Activated CD8-positive, alpha-beta T cell treated with anti-CD3 and anti-CD28 coated beads, Interleukin-2, amount 10 ng/mL, durations not matched to agents 7 days and 5 days (primary cell): ENCODE measurements around the gene FBXW5. TPM values are rescaled to one million over a fixed set of nuclear protein-coding genes. Genes with fewer than 3 reads are reported as not detected.

Experiments
- ATAC-seq: fragments of 150-1000 bp; cut with Tn5 transposase; one replicate; pipeline ENCODE4 v1.10.0; 2021; ENCODE audit warnings: moderate library complexity
- CTCF ChIA-PET: fragments of 350-600 bp; sonication (Branson Sonifier 250); formaldehyde crosslinking; loops from one replicate; lab custom pipeline; 2021; ENCODE audit warnings: antibody characterized with exemption; lab: Charles Lee
- POLR2A ChIA-PET: fragments of 350-600 bp; sonication (Branson Sonifier 250); formaldehyde crosslinking; loops from one replicate; lab custom pipeline; 2021; ENCODE audit warnings: antibody characterized with exemption; lab: Charles Lee
- DNase-seq: peaks from one replicate; pipeline ENCODE4 v3.0.0-alpha.2; 2020
- H3K27ac Mint-ChIP-seq: one replicate; pipeline ENCODE4 v1.8.0; 2021; ENCODE audit warnings: mild to moderate bottlenecking, mixed read lengths
- H3K27me3 Mint-ChIP-seq: one replicate; pipeline ENCODE4 v1.8.0; 2021; ENCODE audit warnings: low read depth, mixed read lengths
- H3K36me3 Mint-ChIP-seq: one replicate; pipeline ENCODE4 v1.8.0; 2021; ENCODE audit warnings: low read depth, mixed read lengths
- H3K4me1 Mint-ChIP-seq: one replicate; pipeline ENCODE4 v1.8.0; 2021; ENCODE audit warnings: low read depth, mixed read lengths
- H3K4me3 Mint-ChIP-seq: one replicate; pipeline ENCODE4 v1.8.0; 2021; ENCODE audit warnings: mild to moderate bottlenecking, mixed read lengths
- H3K9me3 Mint-ChIP-seq: one replicate; pipeline ENCODE4 v1.8.0; 2022; ENCODE audit warnings: mixed read lengths; ENCODE audit not compliant: insufficient read depth
- total RNA-seq, 2 experiments: library from RNA; stranded (reverse); gene quantifications; one replicate each; pipeline ENCODE4 v1.2.3, GENCODE V29; 2021

The FBXW5 gene, protein sequence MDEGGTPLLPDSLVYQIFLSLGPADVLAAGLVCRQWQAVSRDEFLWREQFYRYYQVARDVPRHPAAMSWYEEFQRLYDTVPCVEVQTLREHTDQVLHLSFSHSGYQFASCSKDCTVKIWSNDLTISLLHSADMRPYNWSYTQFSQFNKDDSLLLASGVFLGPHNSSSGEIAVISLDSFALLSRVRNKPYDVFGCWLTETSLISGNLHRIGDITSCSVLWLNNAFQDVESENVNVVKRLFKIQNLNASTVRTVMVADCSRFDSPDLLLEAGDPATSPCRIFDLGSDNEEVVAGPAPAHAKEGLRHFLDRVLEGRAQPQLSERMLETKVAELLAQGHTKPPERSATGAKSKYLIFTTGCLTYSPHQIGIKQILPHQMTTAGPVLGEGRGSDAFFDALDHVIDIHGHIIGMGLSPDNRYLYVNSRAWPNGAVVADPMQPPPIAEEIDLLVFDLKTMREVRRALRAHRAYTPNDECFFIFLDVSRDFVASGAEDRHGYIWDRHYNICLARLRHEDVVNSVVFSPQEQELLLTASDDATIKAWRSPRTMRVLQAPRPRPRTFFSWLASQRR
- total RNA-seq: 100 to 1,000 TPM; 103 to 104 TPM

DNA sequence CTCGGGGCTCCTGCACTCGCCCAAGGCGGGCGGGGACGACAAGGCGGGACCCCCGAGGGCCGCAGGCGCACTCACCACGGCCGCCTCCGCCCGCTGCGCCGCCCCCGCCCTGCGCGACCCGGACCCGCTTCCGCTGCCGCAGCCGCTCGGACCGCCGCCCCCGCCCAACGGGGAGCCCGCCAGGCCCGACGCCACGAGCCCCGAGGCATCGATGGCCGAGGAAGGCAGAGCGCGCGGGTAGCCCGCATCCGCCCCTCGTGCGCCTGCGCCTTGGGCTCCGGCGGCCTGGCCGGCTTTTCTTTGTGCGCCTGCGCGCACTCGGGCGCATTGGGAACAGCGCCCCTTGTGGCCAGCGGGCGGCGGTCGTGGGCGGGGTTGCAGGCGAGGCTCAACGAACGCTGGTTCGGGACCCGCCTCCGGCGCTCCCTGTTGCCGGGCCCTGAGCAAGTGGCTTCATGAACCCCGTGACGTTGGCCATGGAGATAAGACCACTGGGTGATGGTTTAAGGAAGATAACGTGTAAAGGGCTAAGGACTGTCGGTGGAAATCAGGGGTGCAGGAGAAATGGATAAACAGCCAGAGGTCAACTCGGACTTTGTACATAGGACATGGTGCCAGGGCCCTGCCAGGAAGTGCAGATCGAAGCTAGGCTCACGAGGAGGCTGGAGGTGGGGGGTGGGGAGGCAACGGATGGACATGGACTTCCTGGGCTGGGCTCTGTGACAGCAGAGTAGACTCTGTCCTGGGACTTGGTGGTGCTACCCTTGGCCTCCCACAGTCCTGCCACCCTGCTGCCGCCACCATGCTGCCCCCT lies at the start of gene FBXW5, which contains the start of gene C8G:
Gene FBXW5, minus strand, starts transcription at position 220 of the 814 bp plus-strand sequence. CDS start 655 bp downstream, outside the sequence.
Gene C8G, plus strand, starts transcription at position 725 of the 814 bp plus-strand sequence. Its CDS starts 78 bp downstream, at position 803.
- Mint-ChIP-seq H3K27ac (peak within 1 kb of the TSS; percentile 91), H3K27me3 (no peaks in the 10 kb centered on the region), H3K4me1 (peaks cover 21% of the 10 kb centered on the region), H3K9me3 (no peaks in the 10 kb centered on the region), H3K4me3 (peak within 1 kb of the TSS; percentile 79), H3K36me3 (peaks cover 21% of the 10 kb centered on the region)
- CTCF ChIA-PET: interaction anchor here (0.8 to 5.5 kb wide), 7 partner anchors 56 to 156 kb away, joined by 3 to 146 read pairs (median 4); partner anchors contain the start of genes AJM1 and NPDC1
- ATAC-seq: peak; percentile 77
- peak; percentile 95 for DNase-seq
- POLR2A ChIA-PET: interaction anchor here (0.6 to 1.0 kb wide), 3 partner anchors 25 to 243 kb away, joined by 3 read pairs; partner anchors contain the start of gene ABCA2

DNA sequence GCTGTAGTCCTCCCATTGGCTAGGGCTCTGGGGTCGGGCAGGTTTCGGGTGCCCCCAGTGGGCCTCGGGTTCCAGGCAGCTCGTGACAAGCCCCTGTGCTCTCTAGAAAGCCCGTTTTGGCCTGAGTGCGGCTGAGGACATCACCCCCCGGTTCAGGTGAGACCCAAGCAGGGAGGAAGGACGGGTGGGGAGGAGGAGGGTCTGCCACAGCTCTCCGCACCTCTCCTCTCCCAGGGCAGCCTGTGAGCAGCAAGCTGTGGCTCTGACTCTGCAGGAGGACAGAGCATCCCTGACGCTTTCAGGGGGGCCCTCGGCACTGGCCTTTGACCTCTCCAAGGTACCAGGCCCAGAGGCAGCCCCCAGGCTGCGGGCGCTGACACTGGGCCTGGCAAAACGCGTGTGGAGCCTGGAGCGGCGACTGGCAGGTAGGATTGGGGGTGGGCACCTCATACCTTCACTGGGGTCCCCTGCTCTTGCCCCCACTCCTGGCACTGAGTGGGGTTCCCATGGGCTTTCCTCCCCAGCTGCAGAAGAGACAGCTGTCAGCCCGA lies 48.4 kb upstream of the FBXW5 start:
- Mint-ChIP-seq H3K27ac (peak overlapping the region; percentile 87), H3K9me3 (no peaks in the 10 kb centered on the region), H3K27me3 (peaks cover 12% of the 10 kb centered on the region), H3K4me1 (peaks cover 44% of the 10 kb centered on the region), H3K36me3 (peaks cover 10% of the 10 kb centered on the region), H3K4me3 (peak overlapping the region; percentile 84)
- ChIA-PET CTCF (interaction anchor here (0.7 to 4.2 kb wide), 11 partner anchors 12 to 150 kb away, joined by 3 to 40 read pairs (median 5); partner anchors contain the start of genes ABCA2 and AJM1), POLR2A (interaction anchor here (0.6 to 1.9 kb wide), 5 partner anchors 11 to 476 kb away, joined by 3 to 7 read pairs (median 4); no protein-coding TSS in a partner anchor)
- no peak for DNase-seq
- no peak for ATAC-seq

DNA sequence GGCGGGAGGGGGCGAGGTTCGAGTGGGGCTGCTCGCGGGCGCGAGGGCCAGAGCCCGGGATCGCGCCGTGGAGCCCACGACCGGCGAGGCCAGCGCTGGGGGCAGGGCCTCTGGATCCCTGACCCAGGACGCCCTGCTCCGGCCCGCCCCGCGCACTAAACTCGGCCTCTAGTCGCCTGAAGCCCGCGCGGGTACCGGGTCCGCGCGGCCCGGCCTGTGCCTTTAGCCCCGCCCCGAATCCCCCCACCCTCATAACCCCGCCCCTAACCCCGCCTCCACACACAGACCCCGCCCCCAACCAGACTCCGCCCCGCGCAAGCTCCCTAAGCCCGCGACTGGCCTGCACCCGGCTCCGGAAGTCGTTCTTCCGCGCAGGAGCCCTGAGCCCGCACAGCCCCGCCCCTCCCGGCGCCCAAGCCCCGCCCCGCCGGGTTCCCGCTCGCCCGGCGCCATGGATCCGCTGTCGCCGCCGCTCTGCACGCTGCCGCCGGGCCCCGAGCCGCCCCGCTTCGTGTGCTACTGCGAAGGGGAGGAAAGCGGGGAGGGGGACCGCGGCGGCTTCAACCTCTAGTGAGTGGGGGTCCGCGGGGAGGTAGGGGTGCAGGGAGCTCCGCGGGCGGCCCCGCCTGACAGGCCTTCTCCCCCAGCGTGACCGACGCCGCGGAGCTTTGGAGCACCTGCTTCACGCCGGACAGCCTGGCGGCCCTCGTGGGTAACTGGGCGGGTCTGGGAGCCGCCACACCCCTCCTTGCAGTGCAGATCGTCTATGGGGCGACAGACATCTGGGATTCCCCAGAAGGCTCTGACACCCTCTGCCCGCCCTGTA lies 47.7 kb upstream of the FBXW5 start, which contains the start of gene PAXX:
Gene PAXX, plus strand, starts transcription at position 430 of the 826 bp plus-strand sequence. Its CDS starts 22 bp downstream, at position 452.
- POLR2A ChIA-PET: interaction anchor here (0.6 to 1.9 kb wide), 11 partner anchors 8 to 475 kb away, joined by 3 to 10 read pairs (median 4); no protein-coding TSS in a partner anchor
- H3K36me3 Mint-ChIP-seq: peaks cover 10% of the 10 kb centered on the region
- peak; percentile 96 for DNase-seq
- ATAC-seq: peak; percentile 87
- CTCF ChIA-PET: interaction anchor here (0.6 to 4.2 kb wide), 12 partner anchors 8 to 265 kb away, joined by 3 to 40 read pairs (median 5); partner anchors contain the start of genes ABCA2 and AJM1
- H3K9me3 Mint-ChIP-seq: no peaks in the 10 kb centered on the region
- H3K27me3 Mint-ChIP-seq: peaks cover 15% of the 10 kb centered on the region
- peaks cover 37% of the 10 kb centered on the region for H3K4me1 Mint-ChIP-seq
- H3K4me3 Mint-ChIP-seq: peak within 1 kb of the TSS; percentile 84
- peak within 1 kb of the TSS; percentile 87 for H3K27ac Mint-ChIP-seq

DNA sequence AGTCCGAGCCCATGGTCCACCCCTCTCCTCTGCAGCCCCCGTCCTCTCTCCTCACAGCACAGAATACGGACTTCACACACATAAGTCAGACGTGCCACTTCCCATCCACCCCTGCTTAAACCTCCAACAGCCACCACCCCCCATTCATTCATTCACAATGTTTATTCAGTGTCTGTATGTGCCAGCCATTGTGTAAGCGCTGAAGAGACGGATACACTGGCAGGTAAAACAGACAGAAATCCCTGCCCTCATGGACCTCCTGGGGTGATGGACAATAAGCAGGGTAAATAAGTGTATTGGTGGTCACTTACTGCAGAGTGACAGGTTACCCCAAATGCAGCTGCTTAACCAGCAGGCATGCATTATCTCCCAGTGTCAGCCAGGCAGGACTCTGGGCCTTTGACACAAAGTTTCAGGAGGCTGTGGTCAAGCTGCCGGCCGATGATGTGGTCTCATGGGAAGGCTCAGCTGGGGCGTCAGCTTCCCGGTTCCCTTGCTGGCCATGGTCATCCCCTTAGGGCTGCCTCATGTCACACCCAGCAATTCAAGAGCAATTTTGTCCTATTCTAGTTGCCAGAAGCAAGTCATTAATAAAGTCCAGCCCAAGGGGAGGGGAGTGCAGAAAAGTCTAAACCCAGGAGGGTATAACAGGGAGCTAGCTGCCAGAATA lies 45.8 kb upstream of the FBXW5 start:
- Mint-ChIP-seq H3K9me3 (no peaks in the 10 kb centered on the region), H3K27me3 (peaks cover 22% of the 10 kb centered on the region), H3K36me3 (peaks cover 10% of the 10 kb centered on the region), H3K4me1 (peaks cover 22% of the 10 kb centered on the region), H3K27ac (peak overlapping the region; percentile 3), H3K4me3 (peak overlapping the region; percentile 12)
- ChIA-PET CTCF (interaction anchor here (0.7 to 4.2 kb wide), 4 partner anchors 10 to 261 kb away, joined by 3 to 40 read pairs (median 10); partner anchors contain the start of gene ABCA2), POLR2A (interaction anchor here (1.5 kb wide), 1 partner anchor 96 kb away, joined by 3 read pairs; no protein-coding TSS in a partner anchor)
- ATAC-seq: no peak
- DNase-seq: no peak

DNA sequence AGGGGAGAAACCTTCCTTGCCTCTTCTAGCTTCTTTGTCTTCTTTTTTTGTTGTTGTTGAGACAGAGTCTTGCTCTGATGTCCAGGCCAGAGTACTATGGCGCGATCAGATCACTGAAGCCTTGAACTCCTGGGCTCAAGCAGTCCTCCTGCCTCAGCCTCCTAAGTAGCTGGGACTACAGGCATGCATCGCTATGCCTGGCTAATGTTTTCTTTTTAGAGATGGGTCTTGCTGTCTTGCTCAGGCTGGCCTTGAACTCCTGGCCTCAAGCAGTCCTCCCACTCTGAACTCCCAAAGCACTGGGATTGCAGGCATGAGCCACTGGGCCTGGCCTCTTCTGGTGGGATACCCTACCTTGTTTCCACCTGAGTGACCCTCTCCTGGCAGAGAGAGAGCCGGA lies 44.3 kb upstream of the FBXW5 start:
- POLR2A ChIA-PET: interaction anchor here (0.8 kb wide), 1 partner anchor 37 kb away, joined by 3 read pairs; no protein-coding TSS in a partner anchor

DNA sequence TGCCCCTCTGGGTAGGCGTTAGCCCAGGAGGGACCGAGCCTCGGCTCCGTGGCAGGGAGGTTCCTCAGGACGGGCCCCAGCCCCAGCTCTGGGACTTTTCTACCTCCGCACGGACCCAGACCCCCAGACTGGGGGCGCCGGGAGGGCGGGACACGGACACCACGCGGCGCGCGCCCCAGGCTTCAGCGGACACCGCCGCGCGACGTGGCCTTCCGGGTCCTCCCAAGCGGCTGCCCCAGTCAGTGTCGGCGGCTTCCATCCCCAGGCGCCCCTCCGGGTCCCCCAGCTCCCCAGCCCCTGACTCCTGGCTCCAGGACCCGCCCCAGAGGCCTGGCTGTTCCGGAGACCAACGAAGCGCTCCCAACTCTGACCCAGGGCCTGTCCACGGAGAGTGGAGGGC lies 41.3 kb upstream of the FBXW5 start:
- peaks cover 2% of the 10 kb centered on the region for H3K4me1 Mint-ChIP-seq
- no peak overlapping the region for H3K27ac Mint-ChIP-seq
- peaks cover 35% of the 10 kb centered on the region for H3K27me3 Mint-ChIP-seq
- no peak overlapping the region for H3K4me3 Mint-ChIP-seq
- no peaks in the 10 kb centered on the region for H3K36me3 Mint-ChIP-seq
- ChIA-PET CTCF (no interaction called here), POLR2A (no interaction called here)
- ATAC-seq (no peak), DNase-seq (no peak)
- H3K9me3 Mint-ChIP-seq: no peaks in the 10 kb centered on the region

More for the DNA sequence above, 44.3 kb upstream of the FBXW5 start:
- CTCF ChIA-PET: interaction anchor here (1.0 to 2.2 kb wide), 3 partner anchors 46 to 146 kb away, joined by 3 to 7 read pairs (median 6); partner anchors contain the start of gene AJM1
- H3K9me3 Mint-ChIP-seq: no peaks in the 10 kb centered on the region
- H3K36me3 Mint-ChIP-seq: peaks cover 7% of the 10 kb centered on the region
- H3K4me3 Mint-ChIP-seq: no peak overlapping the region
- H3K4me1 Mint-ChIP-seq: peaks cover 18% of the 10 kb centered on the region
- no peak overlapping the region for H3K27ac Mint-ChIP-seq
- ATAC-seq (no peak), DNase-seq (no peak)
- H3K27me3 Mint-ChIP-seq: peaks cover 33% of the 10 kb centered on the region

DNA sequence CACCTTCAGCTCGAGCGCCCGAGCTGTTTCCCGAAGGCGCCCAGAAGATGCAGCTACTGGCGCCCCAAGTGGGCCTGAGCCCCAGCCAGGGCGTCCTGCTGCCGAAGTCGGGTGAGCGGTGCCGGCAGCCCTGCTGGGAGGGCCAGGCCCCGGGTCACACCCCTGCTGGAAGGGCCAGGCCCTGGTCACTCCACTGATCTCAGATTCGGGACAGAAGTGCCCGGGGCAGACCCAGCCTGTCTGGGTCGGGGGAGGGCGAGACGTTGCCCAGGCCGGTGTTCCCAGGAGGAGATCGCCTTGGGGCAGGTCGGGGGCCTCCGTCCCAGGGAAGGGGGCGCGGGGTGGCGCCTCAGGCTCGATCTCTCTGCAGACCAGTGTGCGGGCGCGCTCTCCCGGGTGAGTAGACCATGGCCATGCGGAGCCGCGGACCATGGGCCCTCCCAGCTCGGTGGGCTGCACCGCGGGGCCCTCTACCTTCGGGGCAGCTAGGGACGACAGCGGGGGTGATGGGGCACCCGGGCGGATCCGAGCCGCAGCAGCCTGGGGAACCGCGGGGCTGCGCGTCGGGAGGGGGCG lies 40.6 kb upstream of the FBXW5 start:
- Mint-ChIP-seq H3K4me3 (no peak overlapping the region), H3K9me3 (no peaks in the 10 kb centered on the region), H3K4me1 (no peaks in the 10 kb centered on the region), H3K27me3 (peaks cover 33% of the 10 kb centered on the region), H3K27ac (no peak overlapping the region), H3K36me3 (no peaks in the 10 kb centered on the region)
- ChIA-PET CTCF (interaction anchor here (0.6 to 0.7 kb wide), 2 partner anchors 82 to 352 kb away, joined by 3 read pairs; no protein-coding TSS in a partner anchor), POLR2A (no interaction called here)
- ATAC-seq: peak; percentile 35
- DNase-seq: no peak

DNA sequence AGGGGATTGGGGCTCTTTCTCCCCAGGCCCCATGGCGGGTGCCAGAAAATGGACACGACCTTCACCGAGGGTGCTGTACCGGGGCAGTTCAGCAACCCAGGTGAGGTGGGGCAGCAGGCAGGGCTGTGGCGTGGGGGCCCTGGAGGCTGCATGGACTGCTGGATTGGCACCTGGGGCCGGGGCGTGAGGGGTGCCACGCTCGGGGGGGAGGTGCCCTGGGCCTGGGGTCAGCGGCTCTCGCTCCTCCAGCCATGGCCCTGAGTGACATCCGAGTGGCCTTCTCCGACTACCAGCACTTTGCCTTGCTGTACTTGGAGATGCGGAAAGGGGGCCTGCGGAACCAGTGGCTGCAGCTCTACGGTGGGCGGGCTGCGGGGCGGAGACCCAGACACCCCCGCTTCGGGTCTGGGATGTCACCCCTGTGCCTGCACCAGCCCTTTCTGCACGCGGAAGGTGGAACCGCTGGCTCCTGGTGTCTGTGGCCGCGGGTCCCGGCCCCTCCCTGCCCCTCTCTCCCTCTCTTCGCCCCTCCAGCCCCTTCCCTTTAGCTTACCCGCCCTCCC lies 40.0 kb upstream of the FBXW5 start:
- H3K36me3 Mint-ChIP-seq: no peaks in the 10 kb centered on the region
- ChIA-PET CTCF (interaction anchor here (0.6 to 0.7 kb wide), 2 partner anchors 83 to 352 kb away, joined by 3 read pairs; no protein-coding TSS in a partner anchor), POLR2A (no interaction called here)

DNA sequence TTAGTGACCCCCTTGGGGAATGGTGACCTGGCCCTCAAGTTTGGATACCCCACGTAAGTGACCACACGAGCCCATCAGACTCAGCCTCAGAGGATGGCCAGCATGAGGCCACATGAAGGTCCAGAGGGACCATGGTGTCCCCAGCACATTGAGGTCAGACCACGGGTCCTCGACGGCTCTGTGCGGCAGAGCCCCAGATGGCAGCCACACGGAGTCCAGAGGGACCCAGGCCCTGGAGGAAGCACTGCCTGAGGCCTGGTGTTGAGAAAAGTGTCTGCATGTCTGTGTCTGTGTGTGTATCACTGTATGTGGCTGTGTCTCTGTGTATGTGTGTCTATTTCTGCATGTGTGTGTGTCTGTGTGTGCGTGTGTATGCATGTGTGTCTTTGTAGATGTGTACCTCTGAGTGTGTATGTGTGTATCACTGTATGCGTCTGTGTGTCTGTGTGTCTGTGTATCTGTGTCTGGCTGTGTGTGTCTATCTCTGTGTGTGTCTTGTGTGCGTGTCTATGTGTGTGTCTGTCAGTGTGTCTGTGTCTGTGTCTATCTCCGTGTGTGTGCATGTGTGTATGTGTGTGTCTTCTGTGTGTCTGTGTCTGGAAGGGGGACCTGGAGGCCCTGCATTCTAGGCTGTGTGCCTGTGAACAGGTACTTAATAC lies 39.2 kb upstream of the FBXW5 start:
- Mint-ChIP-seq H3K4me3 (no peak overlapping the region), H3K9me3 (no peaks in the 10 kb centered on the region), H3K27ac (no peak overlapping the region), H3K27me3 (peaks cover 25% of the 10 kb centered on the region), H3K36me3 (no peaks in the 10 kb centered on the region), H3K4me1 (no peaks in the 10 kb centered on the region)
- DNase-seq (no peak), ATAC-seq (no peak)
- CTCF ChIA-PET: no interaction called here
- POLR2A ChIA-PET: no interaction called here

More for the DNA sequence above, 40.0 kb upstream of the FBXW5 start:
- DNase-seq (no peak), ATAC-seq (no peak)
- Mint-ChIP-seq H3K4me3 (no peak overlapping the region), H3K9me3 (no peaks in the 10 kb centered on the region), H3K27me3 (peaks cover 28% of the 10 kb centered on the region), H3K4me1 (no peaks in the 10 kb centered on the region), H3K27ac (no peak overlapping the region)
